Endodermal cell (in vitro differentiated cells): Measurements from ENCODE around the gene CEP164. TPM values are rescaled to one million over a fixed set of nuclear protein-coding genes. Genes with fewer than 3 reads are reported as not detected.
A peak's percentile ranks its signal among the peaks of the same experiment; 100 is the strongest.

ENCODE experiments used
- DNase-seq: peaks from one replicate; pipeline ENCODE4 v3.0.0-alpha.2; 2017
- H3K27ac ChIP-seq: 2 replicates; pipeline ENCODE4 v1.5.1; 2013; ENCODE audit warnings: mild to moderate bottlenecking, low read depth, low read length, moderate library complexity
- H3K27me3 ChIP-seq: 2 replicates; pipeline ENCODE4 v1.6.1; 2013; ENCODE audit warnings: mild to moderate bottlenecking, low read length, moderate library complexity; ENCODE audit not compliant: insufficient read depth, control insufficient read depth, poor library complexity, severe bottlenecking
- H3K36me3 ChIP-seq: 2 replicates; pipeline ENCODE4 v1.7.0; 2013; ENCODE audit warnings: mild to moderate bottlenecking, low read length, moderate library complexity; ENCODE audit not compliant: control insufficient read depth, insufficient read depth
- H3K4me1 ChIP-seq: one replicate; pipeline ENCODE4 v1.7.0; 2013; ENCODE audit warnings: low read length; ENCODE audit not compliant: control insufficient read depth, insufficient read depth
- H3K4me3 ChIP-seq: 2 replicates; pipeline ENCODE4 v1.5.1; 2013; ENCODE audit warnings: mild to moderate bottlenecking, low read length, moderate library complexity
- H3K9ac ChIP-seq: 2 replicates; pipeline ENCODE4 v1.6.1; 2013; ENCODE audit warnings: mild to moderate bottlenecking, low read length, moderate library complexity; ENCODE audit not compliant: poor library complexity, severe bottlenecking; ENCODE audit errors: extremely low read depth
- H3K9me3 ChIP-seq: 2 replicates; pipeline ENCODE4 v1.6.1; 2013; ENCODE audit warnings: mild to moderate bottlenecking, low read length, moderate library complexity; ENCODE audit not compliant: control insufficient read depth
- H3K27ac Mint-ChIP-seq: 2 replicates; pipeline ENCODE4 v1.8.0; 2020; ENCODE audit warnings: mixed read lengths
- H3K27me3 Mint-ChIP-seq: 2 replicates; pipeline ENCODE4 v1.8.0; 2021; ENCODE audit warnings: mild to moderate bottlenecking, mixed read lengths; ENCODE audit not compliant: insufficient read depth
- H3K36me3 Mint-ChIP-seq: 2 replicates; pipeline ENCODE4 v1.8.0; 2020; ENCODE audit warnings: low read depth, mixed read lengths
- H3K4me1 Mint-ChIP-seq: 2 replicates; pipeline ENCODE4 v1.8.0; 2020; ENCODE audit warnings: mixed read lengths
- H3K4me3 Mint-ChIP-seq: 2 replicates; pipeline ENCODE4 v1.8.0; 2020; ENCODE audit warnings: mild to moderate bottlenecking, moderate library complexity, mixed read lengths
- H3K9me3 Mint-ChIP-seq: 2 replicates; pipeline ENCODE4 v1.8.0; 2020; ENCODE audit warnings: mild to moderate bottlenecking, mixed read lengths
- CTCF ChIP-seq: fragments of 200-600 bp; sonication (generic); conservative IDR thresholded peaks from 2 replicates; pipeline ENCODE4 v1.5.0; 2021; ENCODE audit warnings: antibody characterized with exemption, mild to moderate bottlenecking
- WGBS, 2 experiments: methylation state at CpG; one replicate each; pipeline versions ENCODE4 v1.1.5 to v1.1.7; 2013; ENCODE audit warnings: missing lambda C conversion rate in 2 of 2, mixed read lengths in 1 of 2; ENCODE audit not compliant: insufficient coverage in 1 of 2, insufficient read length in 1 of 2; 5-methylcytosine and 5-hydroxymethylcytosine counted together
- total RNA-seq, 2 donors: library from RNA; stranded (reverse); fragmentation: NEBNext Ultra II Directional in 1 of 2; extraction: Animal tissue kit (Norgen Biotek cat#: 25700) in 1 of 2; gene quantifications; 2 replicates in 1 of 2; 3 replicates in 1 of 2; pipeline ENCODE4 v1.2.1, GENCODE V29; 2021

The CEP164 gene
- total RNA-seq, 2 donors from 2014 or later: 32.7 to 33.6 TPM

DNA sequence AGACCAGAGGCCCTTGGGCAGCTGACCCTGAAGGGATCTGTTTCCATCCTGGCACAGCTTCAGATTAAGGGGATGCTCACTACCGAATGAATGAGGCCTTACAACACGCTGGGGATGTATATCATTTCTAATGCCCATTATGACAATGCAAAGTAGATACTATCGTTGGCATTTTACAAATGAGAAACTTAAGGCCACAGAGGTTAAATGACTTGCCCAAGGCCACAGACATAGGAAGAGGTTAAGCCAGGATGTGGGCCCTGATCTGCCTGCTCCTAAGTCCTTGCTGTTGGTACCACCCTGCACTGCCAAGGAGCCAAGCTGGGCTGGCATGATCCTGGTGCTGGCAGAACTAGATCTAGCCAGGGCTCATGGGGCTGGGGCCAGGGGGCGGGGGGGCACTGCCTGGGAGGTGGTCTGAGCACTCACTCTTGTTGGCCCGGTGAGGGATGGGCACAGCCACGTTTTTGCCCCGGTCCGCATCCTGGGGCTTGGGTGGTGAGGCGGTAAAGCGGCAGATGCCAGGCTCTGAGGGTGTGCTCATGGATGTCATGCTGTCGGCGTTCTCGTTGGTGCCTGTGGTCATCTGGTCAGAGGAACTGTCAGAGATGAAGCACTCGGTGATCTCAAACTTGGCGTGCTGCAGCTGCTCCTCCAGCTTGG, 102.8 kb downstream of the CEP164 start:
- H3K4me1 ChIP-seq: peaks cover 7% of the 10 kb centered on the region
- no peak overlapping the region for H3K4me3 Mint-ChIP-seq
- no peaks in the 10 kb centered on the region for H3K9me3 Mint-ChIP-seq
- H3K27me3 ChIP-seq: peaks cover 25% of the 10 kb centered on the region
- no peaks in the 10 kb centered on the region for H3K36me3 Mint-ChIP-seq
- H3K27ac Mint-ChIP-seq: peak overlapping the region; percentile 33
- H3K9me3 ChIP-seq: no peaks in the 10 kb centered on the region
- peak overlapping the region; percentile 52 for H3K27ac ChIP-seq
- no peak overlapping the region for H3K9ac ChIP-seq
- DNase-seq: peak; percentile 35
- H3K4me1 Mint-ChIP-seq: peaks cover 30% of the 10 kb centered on the region
- peaks cover 34% of the 10 kb centered on the region for H3K27me3 Mint-ChIP-seq
- TF ChIP-seq CTCF: no peak
- no peak overlapping the region for H3K4me3 ChIP-seq
- H3K36me3 ChIP-seq: no peaks in the 10 kb centered on the region
- 90 to 92% methylated on average over 12 to 15 of the region's 15 CpGs for WGBS, 2 experiments

DNA sequence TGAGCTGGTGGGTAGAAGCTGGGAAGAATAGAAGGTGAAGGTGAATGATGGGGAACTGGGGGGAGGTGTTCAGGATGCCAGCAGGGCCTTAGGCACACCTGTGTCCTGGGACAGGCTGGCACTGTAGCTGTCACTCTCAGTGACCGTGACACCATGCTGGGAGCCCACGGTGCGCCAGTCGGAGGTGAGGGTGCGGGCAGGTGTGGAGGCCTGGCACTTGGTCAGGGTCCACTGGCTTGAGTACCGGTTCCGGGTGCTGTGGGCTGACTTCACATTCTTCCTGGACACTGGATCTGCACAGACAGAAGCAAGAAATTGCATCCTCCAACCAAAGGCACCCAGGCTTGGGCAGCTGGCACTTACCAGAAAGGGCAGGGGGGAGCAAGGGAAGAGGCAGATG, 103.8 kb downstream of the CEP164 start:
- 93 to 94% methylated on average over 7 of the region's 7 CpGs for WGBS, 2 experiments
- no peak for TF ChIP-seq CTCF
- Histone ChIP-seq H3K4me1 (peaks cover 7% of the 10 kb centered on the region), H3K27me3 (peaks cover 24% of the 10 kb centered on the region), H3K27ac (no peak overlapping the region), H3K4me3 (no peak overlapping the region), H3K36me3 (no peaks in the 10 kb centered on the region), H3K9ac (no peak overlapping the region), H3K9me3 (no peaks in the 10 kb centered on the region)
- Mint-ChIP-seq H3K36me3 (no peaks in the 10 kb centered on the region), H3K4me3 (no peak overlapping the region), H3K9me3 (no peaks in the 10 kb centered on the region), H3K27me3 (peaks cover 30% of the 10 kb centered on the region), H3K4me1 (peaks cover 25% of the 10 kb centered on the region), H3K27ac (no peak overlapping the region)
- no peak for DNase-seq

DNA sequence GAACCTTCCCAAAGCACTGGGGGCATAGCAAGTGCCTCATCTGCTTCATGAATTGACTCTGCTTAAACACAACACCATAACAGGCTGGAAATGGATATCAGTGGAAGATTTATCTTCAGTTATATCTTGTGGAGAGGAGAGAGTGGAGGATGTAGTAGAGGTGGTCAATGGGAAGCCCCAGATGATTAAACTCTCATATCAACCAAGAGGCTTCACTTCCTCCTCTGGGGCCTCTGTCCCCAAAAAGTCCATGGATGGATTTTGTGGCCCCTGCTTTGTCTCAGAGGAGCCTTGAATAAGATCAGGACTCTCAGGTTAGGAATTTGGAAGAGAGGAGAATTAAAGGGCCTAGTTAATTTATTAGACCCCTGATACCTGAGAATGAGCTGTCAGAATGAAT, 106.1 kb downstream of the CEP164 start:
- no peak overlapping the region for H3K4me3 Mint-ChIP-seq

More for the DNA sequence above, 106.1 kb downstream of the CEP164 start:
- peaks cover 19% of the 10 kb centered on the region for H3K27me3 Mint-ChIP-seq
- no peaks in the 10 kb centered on the region for H3K9me3 Mint-ChIP-seq
- H3K4me1 ChIP-seq: peaks cover 7% of the 10 kb centered on the region
- no peak for DNase-seq
- peaks cover 9% of the 10 kb centered on the region for H3K27me3 ChIP-seq
- H3K9me3 ChIP-seq: no peaks in the 10 kb centered on the region
- H3K4me3 ChIP-seq: no peak overlapping the region
- H3K27ac ChIP-seq: no peak overlapping the region
- H3K36me3 Mint-ChIP-seq: no peaks in the 10 kb centered on the region
- no peak overlapping the region for H3K27ac Mint-ChIP-seq
- H3K36me3 ChIP-seq: no peaks in the 10 kb centered on the region
- H3K9ac ChIP-seq: no peak overlapping the region
- H3K4me1 Mint-ChIP-seq: peaks cover 22% of the 10 kb centered on the region
- no peak for TF ChIP-seq CTCF
